Upper lobe of left lung (tissue), 4 donors: ENCODE data around the gene SYT7.

Experiments
- EP300 ChIP-seq, 4 donors: sonication (generic); formaldehyde crosslinking; IDR thresholded peaks; one replicate each; pipeline ENCODE4 v1.5.1; 2017; ENCODE audit warnings: antibody characterized with exemption in 4 of 4, control low read depth in 2 of 4
- POLR2A ChIP-seq, 4 donors: fragments of 450-650 bp; IDR thresholded peaks; one replicate each; pipeline ENCODE4 v1.5.1; 2016 to 2017; ENCODE audit warnings: antibody characterized with exemption in 4 of 4, mild to moderate bottlenecking in 2 of 4
- POLR2AphosphoS5 ChIP-seq, 2 donors: sonication (generic); formaldehyde crosslinking; IDR thresholded peaks; one replicate each; pipeline ENCODE4 v1.5.1; 2017; ENCODE audit warnings: antibody characterized with exemption in 2 of 2
- TF ChIP-seq, protein P1 (sequence below), 6 experiments: fragments of 450-650 bp in 4 of 6; fragments of 200-600 bp in 2 of 6; sonication (generic) in 2 of 6; IDR thresholded peaks; one replicate each; pipeline ENCODE4 v1.5.1; 2016 to 2019; ENCODE audit warnings: antibody characterized with exemption in 6 of 6

- no peak for TF ChIP-seq EP300 (IDR thresholded peaks at IDR 0.05)
- TF ChIP-seq, protein P1, sequence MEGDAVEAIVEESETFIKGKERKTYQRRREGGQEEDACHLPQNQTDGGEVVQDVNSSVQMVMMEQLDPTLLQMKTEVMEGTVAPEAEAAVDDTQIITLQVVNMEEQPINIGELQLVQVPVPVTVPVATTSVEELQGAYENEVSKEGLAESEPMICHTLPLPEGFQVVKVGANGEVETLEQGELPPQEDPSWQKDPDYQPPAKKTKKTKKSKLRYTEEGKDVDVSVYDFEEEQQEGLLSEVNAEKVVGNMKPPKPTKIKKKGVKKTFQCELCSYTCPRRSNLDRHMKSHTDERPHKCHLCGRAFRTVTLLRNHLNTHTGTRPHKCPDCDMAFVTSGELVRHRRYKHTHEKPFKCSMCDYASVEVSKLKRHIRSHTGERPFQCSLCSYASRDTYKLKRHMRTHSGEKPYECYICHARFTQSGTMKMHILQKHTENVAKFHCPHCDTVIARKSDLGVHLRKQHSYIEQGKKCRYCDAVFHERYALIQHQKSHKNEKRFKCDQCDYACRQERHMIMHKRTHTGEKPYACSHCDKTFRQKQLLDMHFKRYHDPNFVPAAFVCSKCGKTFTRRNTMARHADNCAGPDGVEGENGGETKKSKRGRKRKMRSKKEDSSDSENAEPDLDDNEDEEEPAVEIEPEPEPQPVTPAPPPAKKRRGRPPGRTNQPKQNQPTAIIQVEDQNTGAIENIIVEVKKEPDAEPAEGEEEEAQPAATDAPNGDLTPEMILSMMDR (IDR thresholded peaks at IDR 0.05) = no peak
- TF ChIP-seq POLR2AphosphoS5 (IDR thresholded peaks at IDR 0.05) = no peak
- TF ChIP-seq POLR2A (IDR thresholded peaks at IDR 0.05) = no peak
These were observed 4.2 kb upstream of the SYT7 start for GRCh38 chr11:61585115-61585514.
